Hindlimb muscle (tissue), 1 donor: Measurements from ENCODE around the gene LAYN. TPM values are rescaled to one million over a fixed set of nuclear protein-coding genes. Genes with fewer than 3 reads are reported as not detected.
A peak's percentile ranks its signal among the peaks of the same experiment; 100 is the strongest.

Source experiments
- DNase-seq: peaks from one replicate; pipeline ENCODE4 v3.0.0-alpha.2; 2013
- polyA plus RNA-seq: library from polyadenylated mRNA; unstranded; fragments of 120-200 nt; gene quantifications from one replicate; pipeline ENCODE4 v1.2.1, GENCODE V29; 2013; ENCODE audit not compliant: insufficient read length

LAYN gene
- polyA plus RNA-seq, 1 donor: 4.2 TPM

DNA sequence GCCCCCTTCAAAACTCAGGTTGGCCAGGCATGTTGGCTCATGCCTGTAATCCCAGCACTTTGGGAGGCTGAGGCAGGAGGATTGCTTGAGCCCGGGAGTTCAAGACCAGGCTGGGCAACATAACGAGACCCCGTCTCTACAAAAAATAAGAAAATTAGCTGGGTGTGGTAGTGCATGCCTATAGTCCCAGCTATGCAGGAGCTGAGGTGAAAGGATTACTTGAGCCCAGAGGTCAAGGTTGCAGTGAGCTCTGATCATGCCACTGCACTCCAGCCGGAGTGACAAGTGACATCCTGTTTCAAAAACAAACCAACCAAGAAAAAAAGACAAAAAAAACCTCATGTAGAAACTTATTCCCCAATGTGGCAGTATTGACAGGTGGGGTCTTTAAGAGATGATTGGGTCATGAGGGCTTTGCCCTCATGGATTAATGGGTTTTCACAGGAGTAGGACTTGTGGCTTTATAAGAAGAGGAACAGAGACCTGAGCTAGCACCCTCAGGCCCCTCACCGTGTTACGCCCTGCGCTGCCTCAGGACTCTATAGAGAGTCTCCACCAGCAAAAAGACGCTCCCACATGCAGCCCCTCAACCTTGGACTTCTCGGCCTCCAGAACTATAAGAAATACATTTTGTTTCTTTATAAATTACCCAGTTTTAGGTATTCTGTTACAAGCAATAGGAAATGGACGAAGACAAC lies 22.3 kb downstream of the LAYN start:
- DNase-seq: no peak

DNA sequence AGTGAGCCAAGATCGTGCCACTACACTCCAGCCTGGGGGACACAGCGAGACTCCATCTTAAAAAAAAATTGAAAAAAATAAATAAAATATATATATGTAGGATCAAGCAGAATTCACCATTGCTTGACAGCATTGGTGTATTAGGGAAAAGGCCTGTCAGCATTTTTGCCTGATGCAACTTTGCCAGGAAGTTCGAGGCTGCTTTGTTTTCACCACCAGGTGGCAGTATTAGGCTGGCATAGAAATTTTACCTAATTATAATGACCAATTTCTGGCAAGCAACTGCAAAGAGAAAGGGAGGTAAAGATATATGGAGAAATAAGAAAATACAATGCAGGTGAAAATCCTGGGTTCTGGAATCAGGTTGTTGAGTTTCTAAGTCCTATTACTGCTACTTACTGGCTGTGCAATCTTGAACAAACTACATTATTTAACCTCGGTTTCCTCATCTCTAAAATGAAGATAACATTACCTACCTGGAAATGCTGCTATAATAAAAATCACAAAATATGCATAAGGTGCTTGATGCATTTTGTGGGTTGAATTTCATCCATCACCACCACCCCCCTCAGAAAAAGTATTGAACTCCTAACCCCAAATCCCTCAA lies 24.7 kb downstream of the LAYN start:
- peak; percentile 69 for DNase-seq

DNA sequence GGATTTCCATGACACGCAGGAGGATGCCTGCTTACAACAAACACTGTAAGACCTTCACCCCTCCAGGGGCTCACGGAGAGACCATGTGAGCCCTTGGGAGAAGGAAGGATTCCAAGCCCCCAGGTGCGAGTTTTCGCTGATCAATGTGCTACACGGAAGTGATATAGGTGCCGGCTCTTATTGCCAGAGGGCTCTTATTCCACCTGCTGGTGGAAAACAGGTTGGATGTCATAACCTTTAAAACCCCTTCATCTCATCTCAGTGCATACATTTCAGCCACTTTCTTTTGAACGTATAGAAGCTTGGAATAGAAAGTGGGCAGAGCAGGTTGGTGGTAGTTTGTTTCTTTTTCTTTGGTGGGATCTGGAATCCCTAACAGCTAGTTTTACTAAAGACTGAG lies 25.8 kb downstream of the LAYN start:
- DNase-seq: no peak

DNA sequence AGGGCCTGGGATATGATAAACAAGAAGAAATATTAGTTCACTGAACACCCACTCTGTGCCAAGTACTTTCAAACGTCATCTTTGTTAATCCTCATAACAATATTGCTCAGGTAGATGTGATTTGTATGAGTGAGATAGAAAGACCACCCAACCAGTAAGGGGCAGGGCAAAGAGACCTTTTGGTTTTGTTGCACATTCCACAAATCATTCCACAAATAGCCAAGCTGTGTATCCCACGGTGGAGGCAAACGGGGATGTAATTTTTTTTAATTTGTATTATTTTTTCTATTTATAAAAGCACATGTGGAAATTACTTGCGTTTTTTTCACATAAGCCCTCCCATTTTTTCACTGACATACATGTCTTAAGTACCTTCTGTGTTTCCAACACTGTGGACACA lies 29.0 kb downstream of the LAYN start:
- DNase-seq: no peak

DNA sequence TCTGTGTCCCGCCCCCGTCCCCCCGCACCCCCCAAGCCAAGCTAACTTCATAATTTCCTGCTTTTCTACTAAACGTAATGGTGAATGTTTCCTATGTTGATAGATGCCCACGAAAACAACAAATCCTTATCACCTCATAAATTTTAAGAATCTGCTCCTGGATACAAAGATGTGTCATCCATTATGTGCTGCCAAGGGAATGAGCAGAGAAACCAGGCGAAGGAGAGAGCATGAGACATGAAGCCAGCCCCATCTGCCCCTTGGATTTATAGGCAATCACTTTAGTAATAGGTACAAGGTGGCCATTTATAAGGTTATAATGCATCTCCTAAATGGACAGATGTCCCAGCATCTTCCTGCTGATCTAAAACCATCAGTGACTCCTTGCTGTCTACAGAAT lies 30.3 kb downstream of the LAYN start:
- no peak for DNase-seq

DNA sequence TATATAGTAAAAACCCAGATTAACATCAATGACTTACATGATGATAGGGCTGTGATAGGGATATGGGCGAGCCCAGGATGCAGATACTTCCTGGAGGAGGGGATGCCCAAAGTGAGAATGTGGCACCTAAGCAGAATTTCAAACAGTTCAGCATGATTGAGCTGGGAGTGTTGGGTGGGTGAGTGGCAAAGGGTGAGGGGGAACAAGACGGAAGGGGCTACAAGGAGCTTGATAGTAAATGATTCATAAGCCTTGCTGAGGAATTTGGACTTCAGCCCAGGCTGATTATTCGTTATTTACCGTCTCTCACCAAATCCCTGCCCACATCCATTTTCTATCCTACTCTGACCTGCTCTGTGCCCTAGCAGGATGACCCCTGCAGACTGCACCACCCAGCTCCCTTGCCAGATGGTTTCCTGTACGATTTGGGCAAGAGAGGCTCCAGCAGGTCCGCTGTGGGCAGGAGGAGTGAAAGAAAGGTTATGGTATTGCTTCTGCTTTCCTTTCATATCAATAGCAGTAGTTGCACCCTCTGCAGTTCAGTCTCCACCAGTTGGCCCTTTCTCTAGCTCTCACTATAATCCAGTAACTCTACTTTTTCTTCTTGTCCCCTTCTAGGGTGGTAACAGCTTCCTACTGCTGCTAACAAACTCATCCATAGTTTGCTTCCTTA lies 31.4 kb downstream of the LAYN start:
- no peak for DNase-seq

DNA sequence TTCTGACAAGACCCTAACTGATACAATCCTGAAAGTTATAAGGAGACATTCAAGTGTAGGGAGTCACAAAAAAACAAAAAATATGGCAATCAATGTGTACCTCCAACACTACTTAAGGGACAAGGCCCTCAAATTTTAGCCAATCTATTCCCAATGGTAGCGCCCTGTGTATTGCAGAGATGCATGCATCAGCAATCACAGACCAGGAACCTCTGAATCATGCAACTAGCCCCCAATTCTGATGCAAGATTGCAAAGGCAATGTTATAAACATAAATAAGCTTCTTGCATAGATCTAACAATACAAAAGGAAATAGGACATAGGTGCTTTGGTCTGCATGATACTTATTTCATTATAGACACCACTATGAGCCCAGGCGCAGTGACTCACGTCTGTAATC lies 32.1 kb downstream of the LAYN start:
- no peak for DNase-seq

DNA sequence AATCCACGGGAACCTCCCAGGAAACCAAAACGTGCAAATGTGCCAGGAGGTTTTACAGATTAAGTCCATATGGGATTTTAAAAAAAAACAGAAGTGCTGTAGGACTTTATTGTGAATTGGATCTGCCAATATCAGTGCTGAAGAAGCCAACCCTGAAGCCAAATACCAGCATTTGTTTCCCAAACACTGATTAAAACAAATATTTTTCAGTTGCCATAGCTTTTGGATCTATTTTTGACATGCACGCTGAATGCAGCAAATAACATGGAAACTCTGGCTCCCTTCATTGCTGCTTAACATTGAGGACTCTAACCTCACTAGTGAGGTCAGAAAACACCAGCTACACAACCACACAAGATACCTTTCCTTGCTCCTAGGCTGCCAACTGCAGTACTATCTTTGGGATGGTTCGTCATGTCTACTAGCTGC lies 33.3 kb downstream of the LAYN start:
- peak; percentile 75 for DNase-seq

DNA sequence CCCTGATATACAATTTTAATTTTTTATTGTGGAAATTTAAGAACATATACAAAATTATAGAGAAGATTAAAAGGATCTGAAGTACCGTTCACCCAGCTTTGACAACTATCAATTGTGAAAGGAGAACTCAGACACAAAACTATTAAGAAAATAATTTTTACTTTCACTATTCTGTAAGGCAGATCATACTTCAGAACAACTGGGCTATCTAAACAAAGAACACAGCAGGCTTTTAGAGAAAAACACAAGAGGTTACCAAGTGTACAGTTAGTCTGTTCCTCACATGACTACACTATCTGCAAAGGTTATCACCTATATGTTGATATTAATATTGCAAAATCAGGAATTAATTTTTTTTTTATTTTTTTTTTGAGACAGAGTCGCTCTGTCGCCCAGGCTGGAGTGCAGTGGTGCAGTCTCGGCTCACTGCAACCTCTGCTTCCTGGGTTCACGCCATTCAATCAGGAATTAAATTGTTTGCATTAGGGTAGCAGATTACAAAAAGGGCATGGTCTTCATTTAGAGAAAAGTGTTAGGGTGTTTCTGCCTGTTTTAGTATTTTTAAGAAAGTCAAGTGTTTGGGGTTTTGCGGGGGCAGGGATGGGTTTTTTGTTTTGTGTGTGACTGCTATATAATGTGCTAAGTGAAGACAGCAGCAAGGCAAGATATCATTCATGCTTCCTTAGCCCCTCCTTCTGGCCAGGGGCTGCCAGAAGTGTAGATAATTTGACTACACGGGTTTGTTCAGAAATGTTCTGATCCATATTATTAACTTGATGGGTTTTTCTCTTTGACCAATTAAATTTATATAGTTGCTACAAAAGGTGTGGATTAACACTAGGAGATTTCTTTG lies 34.1 kb downstream of the LAYN start:
- DNase-seq: no peak

DNA sequence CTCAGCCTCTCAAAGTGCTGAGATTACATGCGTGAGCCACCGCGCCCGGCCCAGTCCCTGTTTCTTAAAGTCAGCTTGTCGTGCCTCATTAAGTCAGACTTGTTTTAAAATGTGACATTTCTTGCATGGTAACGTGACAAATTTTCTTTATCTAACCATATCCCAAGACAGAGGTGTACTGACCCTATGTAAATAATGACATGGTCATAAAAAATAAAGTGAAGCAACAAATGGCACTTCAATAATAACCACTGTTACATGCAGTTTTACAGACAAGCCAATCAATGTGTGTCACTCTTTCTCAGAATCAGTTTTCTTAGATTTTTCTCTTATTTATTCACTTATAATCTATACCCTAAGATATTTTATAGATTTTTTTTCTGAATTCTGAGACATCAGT lies 35.2 kb downstream of the LAYN start:
- no peak for DNase-seq

DNA sequence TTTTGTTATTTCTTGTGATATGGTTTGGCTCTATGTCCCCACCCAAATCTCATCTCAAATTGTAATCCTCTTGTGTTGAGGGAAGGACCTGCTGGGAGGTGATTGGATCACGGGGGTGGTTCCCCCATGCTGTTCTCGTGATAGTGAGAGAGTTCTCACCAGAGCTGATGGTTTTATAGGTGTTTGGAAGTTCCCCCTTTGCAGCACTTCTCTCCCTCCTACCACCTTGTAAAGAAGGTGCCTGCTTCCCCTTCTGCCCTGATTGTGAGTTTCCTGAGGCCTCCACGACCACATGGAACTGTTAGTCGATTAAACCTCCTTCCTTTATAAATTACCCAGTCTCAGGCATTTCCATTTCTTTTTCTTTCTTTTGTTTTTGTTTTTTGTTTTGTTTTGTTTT lies 37.3 kb downstream of the LAYN start:
- no peak for DNase-seq

DNA sequence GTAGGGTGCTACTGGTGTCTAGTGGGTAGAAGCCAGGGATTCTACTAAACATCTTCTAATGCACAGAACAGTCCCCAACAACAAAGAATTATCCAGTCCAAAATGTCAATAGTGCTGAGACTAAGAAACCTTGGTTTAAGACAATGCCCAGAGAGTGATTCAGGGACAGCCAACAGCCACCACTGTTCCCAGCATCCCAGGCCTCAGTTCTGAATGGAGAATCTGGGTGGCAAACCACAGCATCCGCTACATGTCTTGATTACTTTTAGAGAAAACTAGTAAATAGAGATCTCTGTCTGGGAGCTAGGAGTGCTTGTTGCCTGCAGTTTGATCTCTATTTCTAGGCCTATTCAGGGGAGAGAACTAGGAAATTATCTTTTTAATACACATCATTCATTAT lies 40.8 kb downstream of the LAYN start:
- DNase-seq: no peak

DNA sequence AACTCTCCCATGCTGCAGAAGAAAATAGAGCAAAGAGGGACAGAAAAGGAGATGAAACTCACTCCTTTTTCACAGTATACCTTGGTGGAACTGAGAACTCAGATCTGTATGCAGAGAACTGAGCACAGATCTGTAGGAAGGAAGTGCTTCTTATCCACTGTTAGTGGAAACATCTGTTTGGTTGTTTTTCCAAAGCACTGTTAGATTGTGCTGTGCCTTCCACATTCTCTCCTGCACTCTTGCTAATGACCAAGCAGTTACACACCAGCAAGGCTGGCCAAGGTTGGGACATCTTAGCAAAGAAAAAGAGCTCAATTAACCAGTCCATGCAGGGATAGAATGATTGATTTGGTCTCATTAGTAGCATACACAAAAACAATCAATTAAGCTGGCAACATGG lies 41.6 kb downstream of the LAYN start:
- DNase-seq: no peak

DNA sequence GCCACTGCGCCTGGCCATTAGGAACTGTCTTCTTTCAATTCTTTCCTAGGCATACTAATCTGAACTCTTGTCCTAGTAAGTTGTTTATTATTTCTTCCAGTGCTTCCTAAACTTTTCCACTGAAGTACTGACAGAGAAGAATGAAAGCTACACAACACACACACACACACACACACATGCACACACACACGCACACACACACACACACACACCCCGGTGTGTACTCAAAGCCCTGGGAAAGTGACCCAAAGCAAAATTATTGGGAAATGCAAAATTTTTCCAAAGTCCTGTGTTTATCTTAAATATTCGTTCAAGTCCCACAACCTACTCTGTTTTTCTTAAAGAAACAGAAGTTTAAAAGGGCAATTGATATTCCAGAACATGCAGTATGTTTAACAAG lies 42.4 kb downstream of the LAYN start:
- DNase-seq: no peak

DNA sequence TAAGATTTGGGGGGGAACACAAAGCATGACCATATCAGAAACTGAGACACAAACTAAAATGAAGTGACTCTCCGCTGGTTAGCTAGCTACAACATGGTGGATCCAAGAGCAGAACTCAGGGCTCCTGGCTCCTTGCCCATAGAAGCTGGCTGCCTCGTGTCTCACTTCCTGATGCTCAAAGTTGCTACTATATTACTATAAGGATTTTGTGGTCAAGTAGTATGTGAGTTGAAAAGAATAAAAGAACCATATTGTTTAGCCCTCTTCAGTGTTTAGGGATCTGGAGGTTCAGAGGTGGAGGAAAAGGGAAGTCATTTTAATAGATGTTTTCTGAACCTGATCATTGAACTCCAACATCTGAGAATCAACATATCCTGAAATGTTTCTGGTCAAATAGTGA lies 44.9 kb downstream of the LAYN start:
- no peak for DNase-seq

DNA sequence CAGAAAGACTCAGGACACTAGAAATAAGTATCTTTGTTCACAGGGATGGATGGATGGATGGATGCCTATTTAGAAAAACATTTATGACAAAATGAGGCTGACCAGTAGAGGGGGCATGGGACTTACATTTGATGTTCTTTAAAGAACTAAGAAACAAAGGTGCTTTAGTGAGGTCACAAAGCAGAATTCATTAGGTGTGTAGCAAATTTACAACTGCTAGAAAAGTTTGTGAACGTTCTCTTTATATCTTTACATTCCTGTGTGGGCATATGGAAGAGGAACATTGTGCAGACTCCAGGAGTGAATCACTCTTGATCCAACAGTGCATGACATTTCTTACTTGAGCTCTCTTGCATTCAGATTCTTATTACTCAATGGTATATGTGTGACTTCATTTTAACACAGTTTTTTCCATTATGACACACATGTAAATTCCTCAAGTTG lies 45.9 kb downstream of the LAYN start:
- DNase-seq: no peak

DNA sequence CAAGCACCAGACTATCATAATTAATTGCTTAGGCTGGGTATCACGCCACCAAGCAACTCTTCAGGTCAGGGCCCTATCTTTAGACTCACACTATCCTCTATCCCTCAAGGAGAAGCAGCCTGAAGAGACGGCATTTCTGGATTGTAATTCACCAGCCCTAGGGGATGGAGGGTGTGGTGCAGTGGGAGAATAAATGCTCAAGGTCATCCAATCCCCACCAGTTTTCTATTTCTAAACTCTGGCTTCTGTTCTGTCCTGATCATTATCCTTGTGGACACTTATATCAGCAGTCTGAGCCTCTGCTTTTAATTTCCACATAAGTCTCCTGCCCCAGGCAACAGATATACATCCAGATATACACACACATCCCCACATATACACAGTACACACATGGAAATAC lies 48.6 kb downstream of the LAYN start:
- no peak for DNase-seq

DNA sequence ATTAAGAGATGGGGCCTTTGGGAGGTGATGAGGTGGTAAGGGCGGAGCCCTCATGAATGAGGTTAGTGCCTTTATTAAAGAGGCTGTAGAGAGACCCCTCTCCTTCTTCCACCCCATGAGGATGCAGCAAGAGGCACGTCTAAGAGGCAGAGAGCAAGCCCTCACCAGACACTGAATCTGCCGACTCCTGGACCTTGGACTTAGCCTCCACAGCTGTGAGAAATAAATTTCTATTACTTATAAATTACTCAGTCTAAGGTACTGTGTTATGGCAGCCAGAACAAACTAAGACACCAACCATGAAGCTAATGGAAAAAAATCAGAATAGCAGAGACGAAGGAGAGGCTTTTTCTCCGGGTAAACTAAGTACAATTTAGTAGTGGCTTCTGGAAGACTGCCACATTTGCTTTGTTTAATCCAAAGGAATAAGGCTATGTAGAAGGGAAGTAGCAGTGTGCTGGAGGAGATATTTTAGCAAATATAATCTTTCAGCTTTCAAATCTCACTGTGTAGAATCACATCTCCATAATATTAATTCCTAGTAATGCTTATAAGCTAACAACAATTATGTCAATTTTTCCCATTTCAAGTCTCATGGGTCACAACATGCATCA lies 49.5 kb downstream of the LAYN start:
- DNase-seq: no peak

DNA sequence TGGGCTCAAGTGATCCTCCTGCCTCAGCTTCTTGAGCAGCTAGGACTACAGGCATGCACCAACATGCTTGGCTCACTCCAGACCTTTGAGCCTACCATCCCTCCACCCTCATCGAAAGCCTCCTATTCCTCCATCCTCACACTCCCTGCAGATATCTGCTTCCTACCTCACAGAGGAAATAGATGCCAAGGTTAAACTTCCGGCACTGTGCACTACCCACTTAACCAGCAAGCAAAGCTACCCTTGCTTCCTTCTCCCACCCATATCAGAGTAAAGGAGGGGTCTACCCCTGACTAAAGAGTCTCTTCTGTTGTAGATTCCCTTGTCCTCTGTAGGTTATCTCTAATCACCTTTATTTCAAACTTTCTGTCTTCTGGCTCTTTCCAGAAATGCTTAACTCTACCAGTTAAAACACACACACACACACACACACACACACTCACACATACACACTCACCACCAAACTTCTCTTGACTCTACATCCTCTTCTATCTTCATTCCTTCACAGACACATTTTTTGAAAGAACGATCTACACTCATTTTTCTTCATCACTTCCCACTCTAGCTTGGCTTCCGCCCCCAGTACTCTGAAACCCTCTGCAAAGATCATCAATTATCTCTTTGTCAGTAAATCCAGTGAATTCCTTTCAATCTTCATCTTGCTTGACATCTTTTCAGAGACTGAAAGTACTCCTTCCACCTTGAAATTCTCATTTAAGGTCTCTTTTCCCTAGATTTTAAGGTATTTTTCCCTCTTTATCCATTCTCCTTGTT lies 50.9 kb downstream of the LAYN start:
- no peak for DNase-seq

DNA sequence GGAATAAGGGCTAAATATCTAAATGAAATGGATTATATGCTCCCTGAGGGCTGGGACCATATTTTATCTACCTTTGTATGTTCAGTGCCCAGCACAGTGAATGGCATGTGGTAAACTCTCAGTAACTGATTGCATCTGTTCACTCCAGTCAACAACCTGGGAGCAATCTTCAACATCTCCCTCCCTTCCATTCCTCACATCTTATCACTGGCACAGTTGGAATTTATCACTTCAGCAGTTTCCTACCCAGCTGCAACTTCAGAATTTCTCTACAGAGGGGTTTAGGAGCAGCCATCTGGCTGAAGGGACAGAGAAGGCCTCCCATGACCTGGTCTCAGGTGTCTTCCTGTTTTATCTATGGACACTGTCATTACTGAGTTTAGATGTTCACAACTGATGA lies 52.0 kb downstream of the LAYN start:
- DNase-seq: no peak

DNA sequence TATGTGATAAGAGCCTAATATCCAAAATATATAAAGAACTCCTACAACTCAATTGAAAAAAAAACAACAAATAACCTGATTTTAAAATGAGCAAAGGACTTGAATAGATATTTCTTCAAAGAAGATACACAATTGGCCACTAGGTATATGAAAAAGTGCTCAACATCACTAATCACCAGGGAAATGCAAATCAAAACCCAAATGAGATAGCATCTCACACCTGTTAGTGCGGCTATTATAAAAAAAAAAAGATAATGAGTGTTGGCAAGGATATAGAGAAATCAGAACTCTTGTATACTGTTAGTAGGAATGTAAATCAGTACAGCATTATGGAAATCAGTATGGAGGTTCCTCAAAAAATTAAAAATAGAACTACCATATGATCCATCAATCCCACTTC lies 55.8 kb downstream of the LAYN start:
- DNase-seq: no peak

DNA sequence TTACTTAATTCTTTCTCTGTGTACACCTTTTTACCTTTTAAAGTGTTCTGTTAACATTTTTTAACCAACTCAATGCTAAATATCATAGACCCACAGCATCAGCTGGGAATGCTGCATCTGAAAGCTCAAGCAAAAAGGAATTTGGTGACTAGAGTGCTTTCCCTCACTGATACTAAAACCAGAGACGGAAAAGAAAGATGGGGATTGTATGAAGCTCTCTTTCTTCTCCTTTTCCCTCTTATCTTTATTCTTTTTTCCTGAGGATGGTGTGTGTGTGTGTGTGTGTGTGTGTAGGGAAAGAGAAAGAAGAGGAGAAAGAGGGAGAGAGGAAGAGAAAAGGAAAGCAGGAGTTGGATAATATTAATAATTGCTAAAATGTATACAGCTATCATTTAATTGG lies 57.6 kb downstream of the LAYN start:
- no peak for DNase-seq
